Measurements from ENCODE around the gene KTN1.

Gene KTN1

DNA sequence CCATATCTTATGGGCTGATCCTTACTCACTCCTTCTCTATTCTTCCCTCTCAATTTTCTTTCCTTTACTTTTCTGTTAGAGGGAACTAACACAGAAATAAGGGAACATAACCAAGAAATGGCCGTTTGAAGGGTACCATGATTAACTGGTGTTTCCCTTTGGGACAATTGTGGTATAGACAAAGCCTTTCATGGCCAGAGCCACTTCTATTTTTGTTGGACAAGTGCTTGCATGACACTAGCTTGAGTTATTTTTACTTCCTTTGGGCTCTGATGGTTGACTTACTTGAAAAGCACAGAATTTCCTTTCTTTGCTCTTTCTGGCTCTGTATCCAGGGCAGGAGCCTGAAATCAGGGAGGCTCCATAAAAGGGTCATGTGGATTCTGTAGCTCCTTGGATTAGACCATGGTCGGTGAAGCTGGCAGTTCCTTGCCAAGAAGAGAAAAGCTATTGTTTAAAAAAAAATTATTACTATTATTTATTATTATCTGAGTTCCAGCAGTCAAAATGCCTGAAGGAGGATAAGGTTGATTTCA lies 130.6 kb downstream of the KTN1 start:
- Mint-ChIP-seq H3K36me3 (no peaks in the 10 kb centered on the region), H3K9me3 (no peaks in the 10 kb centered on the region), H3K4me3 (no peak overlapping the region), H3K27me3 (no peaks in the 10 kb centered on the region), H3K27ac (no peak overlapping the region), H3K4me1 (no peaks in the 10 kb centered on the region)
- CTCF ChIA-PET, result no interaction called here
- no peak for DNase-seq

DNA sequence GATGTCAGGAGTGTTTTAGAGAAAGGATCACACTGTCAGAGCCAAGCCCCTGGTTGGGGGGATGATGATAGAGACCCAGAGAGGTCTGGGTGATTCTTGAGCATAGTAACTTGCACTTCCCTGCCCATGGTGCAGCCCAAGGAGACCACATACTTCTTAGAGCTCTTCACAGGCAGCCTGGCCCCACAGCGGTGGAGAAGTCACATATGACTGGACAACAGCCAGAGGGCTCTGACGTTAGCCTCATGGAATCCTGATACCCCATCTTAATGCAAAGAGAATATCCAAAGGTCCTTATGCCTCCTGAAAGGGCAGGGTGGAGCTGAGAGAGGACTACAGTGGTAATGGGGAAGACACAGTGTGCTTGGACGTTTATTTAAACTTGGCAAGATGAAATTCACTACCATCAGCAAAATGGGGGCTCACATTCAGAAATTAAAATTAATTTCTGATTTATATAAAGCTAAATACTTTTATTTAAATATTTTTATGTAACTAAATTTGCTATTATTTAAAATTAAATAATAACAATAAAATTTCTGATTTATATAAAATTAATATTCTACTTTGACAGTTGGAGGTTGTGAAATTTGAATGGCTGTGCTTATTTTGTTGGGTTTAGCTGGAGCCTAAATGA lies 131.3 kb downstream of the KTN1 start:
- no peak overlapping the region for H3K27ac Mint-ChIP-seq
- CTCF ChIA-PET, result no interaction called here

DNA sequence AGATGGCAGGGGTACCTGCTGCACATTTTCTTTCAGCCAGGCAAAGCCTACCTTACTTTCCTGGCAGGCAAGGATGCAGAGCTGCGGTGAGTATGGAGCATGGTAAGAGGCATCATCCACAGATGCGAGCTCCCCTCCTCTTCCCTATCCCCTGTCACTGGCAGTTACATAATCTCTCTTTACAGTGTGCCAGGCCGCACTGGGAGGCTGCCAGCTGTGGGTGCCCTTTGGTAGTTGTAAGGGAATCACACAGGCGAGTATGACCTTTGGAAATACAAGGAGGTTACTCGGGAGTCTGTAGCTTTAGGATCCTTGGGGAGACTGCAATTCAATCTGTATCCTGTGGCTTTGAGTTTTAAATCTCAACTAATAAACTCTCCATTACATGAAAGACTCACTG lies 132.5 kb downstream of the KTN1 start:
- H3K4me1 Mint-ChIP-seq, result no peaks in the 10 kb centered on the region
- no peak overlapping the region for H3K4me3 Mint-ChIP-seq
- H3K36me3 Mint-ChIP-seq, result no peaks in the 10 kb centered on the region
- peaks cover 6% of the 10 kb centered on the region for H3K27me3 Mint-ChIP-seq
- no peak overlapping the region for H3K27ac Mint-ChIP-seq
- no peak for DNase-seq
- CTCF ChIA-PET, result interaction anchor here (1.4 to 2.0 kb wide), 2 partner anchors 10 to 19 kb away, joined by 3 to 6 read pairs; no protein-coding TSS in a partner anchor
- H3K9me3 Mint-ChIP-seq, result no peaks in the 10 kb centered on the region

More for the DNA sequence above, 131.3 kb downstream of the KTN1 start:
- no peaks in the 10 kb centered on the region for H3K36me3 Mint-ChIP-seq
- DNase-seq, result no peak
- no peaks in the 10 kb centered on the region for H3K27me3 Mint-ChIP-seq
- H3K4me3 Mint-ChIP-seq, result no peak overlapping the region
- H3K9me3 Mint-ChIP-seq, result no peaks in the 10 kb centered on the region
- H3K4me1 Mint-ChIP-seq, result no peaks in the 10 kb centered on the region

DNA sequence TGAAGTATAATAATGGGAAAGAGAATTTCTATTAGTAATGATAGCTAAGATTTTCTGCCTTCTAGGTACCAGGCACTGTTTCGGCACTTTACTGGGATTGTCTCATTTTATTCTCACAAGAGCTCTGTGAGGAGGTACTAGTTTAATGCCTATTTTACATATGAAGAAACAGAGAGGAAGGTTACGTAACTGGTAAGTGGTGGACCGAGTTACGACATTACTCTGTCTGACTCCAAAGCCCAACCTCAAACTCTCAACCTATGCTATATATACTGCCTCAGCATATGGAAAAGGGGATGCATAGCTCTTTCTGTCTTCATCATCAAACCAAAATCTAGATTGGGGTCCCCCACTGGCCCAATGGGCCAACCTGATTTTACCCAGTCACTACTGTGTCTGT lies 133.5 kb downstream of the KTN1 start:
- CTCF ChIA-PET, result interaction anchor here (0.9 to 2.0 kb wide), 3 partner anchors 11 to 760 kb away, joined by 3 to 6 read pairs (median 3); no protein-coding TSS in a partner anchor
- H3K27ac Mint-ChIP-seq, result no peak overlapping the region
- no peak for DNase-seq
- H3K4me1 Mint-ChIP-seq, result no peaks in the 10 kb centered on the region
- no peaks in the 10 kb centered on the region for H3K9me3 Mint-ChIP-seq
- no peaks in the 10 kb centered on the region for H3K36me3 Mint-ChIP-seq
- H3K4me3 Mint-ChIP-seq, result no peak overlapping the region
- H3K27me3 Mint-ChIP-seq, result peaks cover 6% of the 10 kb centered on the region

DNA sequence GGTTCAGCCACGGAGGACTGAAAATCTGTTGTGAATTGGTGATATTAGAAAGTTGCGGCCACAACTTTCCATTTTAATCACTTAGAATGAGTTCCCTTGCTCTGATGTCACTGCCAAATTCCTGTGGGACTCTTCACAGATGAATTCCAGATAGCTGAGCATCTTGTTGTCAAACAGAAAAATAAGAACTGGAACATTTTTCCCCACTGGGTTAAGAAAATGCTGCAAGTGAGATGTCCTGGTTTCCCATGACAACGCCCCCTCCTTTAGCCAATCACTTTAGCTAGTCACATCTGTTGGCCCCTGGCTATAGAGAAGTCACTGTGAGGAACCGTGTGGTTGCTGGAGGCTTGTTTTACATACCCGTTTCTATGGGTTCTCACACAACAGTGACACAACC lies 135.9 kb downstream of the KTN1 start:
- Mint-ChIP-seq H3K9me3 (no peaks in the 10 kb centered on the region), H3K4me3 (no peak overlapping the region), H3K27ac (no peak overlapping the region), H3K4me1 (no peaks in the 10 kb centered on the region), H3K36me3 (no peaks in the 10 kb centered on the region), H3K27me3 (peaks cover 6% of the 10 kb centered on the region)
- CTCF ChIA-PET, result interaction anchor here (0.9 kb wide), 1 partner anchor 10 kb away, joined by 3 read pairs; no protein-coding TSS in a partner anchor
- no peak for DNase-seq

DNA sequence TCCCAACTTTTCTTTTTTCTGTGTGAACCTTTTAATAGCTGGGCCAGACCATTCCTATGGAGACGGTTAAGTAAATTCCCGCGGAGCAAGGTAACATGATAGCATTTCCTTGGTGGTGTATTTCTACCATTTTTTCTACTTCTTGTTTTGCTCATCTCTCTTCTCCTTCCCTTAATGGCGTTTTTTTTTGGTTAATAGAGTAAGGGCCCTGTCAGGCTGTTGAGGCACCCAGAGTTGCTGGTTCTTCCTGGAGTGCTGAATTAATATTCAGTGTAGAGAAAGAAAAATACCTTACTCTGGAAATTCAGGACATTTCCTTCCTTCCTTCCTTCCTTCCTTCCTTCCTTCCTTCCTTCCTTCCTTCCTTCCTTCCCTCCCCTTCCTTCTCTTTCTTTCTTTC lies 137.6 kb downstream of the KTN1 start:
- CTCF ChIA-PET, result no interaction called here
- Mint-ChIP-seq H3K9me3 (no peaks in the 10 kb centered on the region), H3K4me3 (no peak overlapping the region), H3K36me3 (no peaks in the 10 kb centered on the region), H3K27ac (no peak overlapping the region), H3K4me1 (no peaks in the 10 kb centered on the region), H3K27me3 (peaks cover 6% of the 10 kb centered on the region)
- DNase-seq, result no peak

DNA sequence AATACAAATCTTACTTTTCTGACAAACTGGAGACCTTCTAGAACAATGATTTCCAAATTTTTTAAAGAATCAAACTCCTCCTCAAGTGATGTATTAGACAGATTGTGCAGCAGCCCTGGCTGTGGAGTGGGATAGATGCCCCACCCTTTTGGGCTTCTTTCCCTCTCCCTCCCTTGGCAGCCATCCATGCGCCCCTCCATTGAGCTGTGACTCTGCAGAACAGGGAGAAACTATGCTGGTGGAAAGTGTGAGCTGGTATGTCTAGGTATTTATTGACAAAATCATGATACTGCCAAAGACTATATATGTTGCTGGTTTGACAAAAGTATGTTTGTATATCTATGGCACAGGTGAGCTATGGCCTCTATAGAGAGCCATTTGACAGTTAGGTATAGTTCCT lies 138.5 kb downstream of the KTN1 start:
- no peak overlapping the region for H3K4me3 Mint-ChIP-seq
- H3K9me3 Mint-ChIP-seq, result no peaks in the 10 kb centered on the region
- no peak overlapping the region for H3K27ac Mint-ChIP-seq
- DNase-seq, result no peak
- H3K4me1 Mint-ChIP-seq, result no peaks in the 10 kb centered on the region
- CTCF ChIA-PET, result no interaction called here
- peaks cover 6% of the 10 kb centered on the region for H3K27me3 Mint-ChIP-seq
- H3K36me3 Mint-ChIP-seq, result no peaks in the 10 kb centered on the region

DNA sequence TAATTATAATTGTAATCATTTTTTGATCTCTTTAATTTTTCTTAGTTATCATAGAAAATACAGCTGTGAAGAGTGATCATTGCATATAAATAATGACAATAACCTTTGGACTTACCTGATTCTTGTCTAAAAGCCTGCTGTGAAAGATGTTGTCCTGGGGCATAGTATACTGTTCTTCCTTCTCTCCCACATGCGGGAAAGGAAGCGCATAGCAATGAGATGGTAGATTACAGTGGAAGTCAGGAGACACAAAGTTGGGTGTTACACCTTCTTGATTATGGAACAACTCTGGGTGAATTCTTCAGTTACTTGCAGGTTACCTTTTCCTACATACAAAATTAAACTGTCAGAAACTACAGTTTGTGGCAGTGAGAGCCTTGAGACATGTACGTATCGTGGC lies 140.8 kb downstream of the KTN1 start:
- CTCF ChIA-PET, result interaction anchor here (1.5 kb wide), 1 partner anchor 11 kb away, joined by 3 read pairs; no protein-coding TSS in a partner anchor
- DNase-seq, result no peak
- no peaks in the 10 kb centered on the region for H3K4me1 Mint-ChIP-seq
- no peak overlapping the region for H3K27ac Mint-ChIP-seq
- H3K9me3 Mint-ChIP-seq, result no peaks in the 10 kb centered on the region
- H3K4me3 Mint-ChIP-seq, result no peak overlapping the region
- H3K36me3 Mint-ChIP-seq, result no peaks in the 10 kb centered on the region
- H3K27me3 Mint-ChIP-seq, result peaks cover 10% of the 10 kb centered on the region

DNA sequence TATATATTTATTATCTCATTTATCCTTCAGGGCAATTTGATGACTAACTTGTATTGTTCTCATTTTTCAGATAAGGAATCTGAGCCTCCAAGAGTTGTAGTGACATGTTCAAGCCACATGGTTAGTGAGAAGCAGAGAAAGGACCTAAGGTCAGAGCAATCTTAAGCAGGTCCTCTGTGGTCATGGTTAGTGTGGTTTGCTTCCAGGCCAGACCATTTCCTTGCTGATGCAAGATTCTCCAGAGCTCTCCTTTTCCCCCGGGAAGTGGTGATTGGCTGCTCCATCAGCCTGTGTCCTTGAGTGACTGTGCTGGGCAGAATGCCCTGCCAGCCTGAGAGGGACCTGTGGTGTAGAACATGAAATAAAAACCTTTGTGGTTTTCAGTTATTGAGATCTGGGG lies 141.3 kb downstream of the KTN1 start:
- CTCF ChIA-PET, result interaction anchor here (1.5 kb wide), 1 partner anchor 10 kb away, joined by 3 read pairs; no protein-coding TSS in a partner anchor
- H3K4me3 Mint-ChIP-seq, result no peak overlapping the region
- H3K9me3 Mint-ChIP-seq, result no peaks in the 10 kb centered on the region
- peaks cover 10% of the 10 kb centered on the region for H3K27me3 Mint-ChIP-seq
- no peaks in the 10 kb centered on the region for H3K36me3 Mint-ChIP-seq
- H3K27ac Mint-ChIP-seq, result no peak overlapping the region
- DNase-seq, result no peak
- H3K4me1 Mint-ChIP-seq, result no peaks in the 10 kb centered on the region

DNA sequence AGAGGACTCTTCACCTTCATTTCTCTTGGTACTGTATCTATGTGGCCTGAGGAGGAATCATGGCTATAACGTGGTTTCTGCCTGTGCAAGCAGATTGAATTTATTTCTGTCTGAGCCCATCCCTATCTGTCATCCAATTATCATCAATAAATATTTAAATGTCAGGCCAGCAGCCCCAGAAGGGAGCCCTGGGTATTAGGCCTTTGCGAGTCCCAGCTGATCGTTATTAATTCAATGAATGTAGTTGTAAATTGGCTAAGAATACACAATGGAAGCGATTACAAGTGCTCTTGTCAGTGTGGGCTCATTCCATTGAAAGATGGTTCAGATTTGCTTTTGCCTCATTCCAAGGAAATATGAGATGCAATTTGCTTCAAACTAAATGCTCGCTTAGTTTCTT lies 142.0 kb downstream of the KTN1 start:
- Mint-ChIP-seq H3K9me3 (no peaks in the 10 kb centered on the region), H3K4me3 (no peak overlapping the region), H3K27ac (no peak overlapping the region), H3K36me3 (no peaks in the 10 kb centered on the region), H3K4me1 (no peaks in the 10 kb centered on the region), H3K27me3 (peaks cover 4% of the 10 kb centered on the region)
- DNase-seq, result no peak
- CTCF ChIA-PET, result interaction anchor here (1.5 to 1.6 kb wide), 2 partner anchors 10 to 753 kb away, joined by 3 to 5 read pairs; no protein-coding TSS in a partner anchor

DNA sequence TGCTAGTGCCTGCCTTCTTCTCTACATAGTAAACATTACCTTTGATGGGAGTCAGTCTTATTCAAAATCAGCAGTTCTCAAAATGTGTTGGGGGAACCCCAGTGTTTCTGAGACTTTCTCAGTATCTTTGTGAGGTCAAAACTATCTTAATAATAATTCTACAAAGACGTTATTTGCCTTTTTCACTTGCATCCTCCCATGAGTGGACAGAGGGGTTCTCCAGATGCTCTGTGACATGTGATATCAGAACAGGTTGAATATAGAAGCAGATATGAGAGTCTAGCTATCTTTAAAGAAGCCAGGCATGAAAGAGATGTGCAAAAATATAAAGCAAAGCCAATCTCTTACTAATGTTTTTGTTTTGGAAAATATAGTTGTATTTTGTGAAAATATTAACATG lies 144.7 kb downstream of the KTN1 start:
- Mint-ChIP-seq H3K9me3 (no peaks in the 10 kb centered on the region), H3K27ac (no peak overlapping the region), H3K36me3 (no peaks in the 10 kb centered on the region), H3K4me3 (no peak overlapping the region), H3K27me3 (peaks cover 8% of the 10 kb centered on the region), H3K4me1 (no peaks in the 10 kb centered on the region)
- CTCF ChIA-PET, result interaction anchor here (1.8 kb wide), 1 partner anchor 8 kb away, joined by 4 read pairs; no protein-coding TSS in a partner anchor
- no peak for DNase-seq

DNA sequence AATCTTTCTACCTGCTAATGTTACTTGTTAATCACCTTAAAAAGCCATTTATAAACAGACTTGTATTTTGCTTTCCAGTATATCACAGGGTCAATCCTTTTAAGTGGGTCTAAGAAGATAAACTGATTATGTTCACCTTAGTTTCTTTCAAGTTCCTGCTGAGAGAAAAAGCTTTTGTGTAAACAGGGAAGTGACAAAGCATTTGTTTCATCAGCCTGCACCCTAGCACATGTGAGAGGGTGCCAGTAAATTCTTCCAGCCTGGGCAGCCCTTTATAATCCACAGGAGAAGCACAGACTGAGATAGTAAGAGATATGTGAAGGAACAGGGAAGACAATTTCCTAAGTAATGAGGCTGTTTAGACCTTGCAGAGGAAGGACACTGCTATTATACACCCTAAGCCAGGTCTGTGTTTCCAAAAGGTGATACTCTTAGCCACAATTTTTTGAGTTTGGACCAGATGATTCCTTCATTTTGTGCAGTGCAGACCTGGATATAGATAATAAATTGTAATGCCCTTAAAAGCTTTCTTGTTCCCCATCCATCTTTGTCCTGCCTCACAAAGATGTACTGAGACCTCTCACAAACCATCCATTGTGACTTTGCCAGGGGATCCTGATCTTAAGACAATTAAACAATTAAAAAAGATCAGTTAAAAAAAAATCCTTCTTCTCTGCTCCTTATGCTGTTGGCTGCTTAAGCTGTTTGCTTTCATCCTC lies 150.7 kb downstream of the KTN1 start:
- Mint-ChIP-seq H3K9me3 (peaks cover 2% of the 10 kb centered on the region), H3K27ac (peak overlapping the region; percentile 64), H3K4me3 (no peak overlapping the region), H3K4me1 (peaks cover 14% of the 10 kb centered on the region), H3K27me3 (peaks cover 4% of the 10 kb centered on the region), H3K36me3 (no peaks in the 10 kb centered on the region)
- no peak for DNase-seq
- CTCF ChIA-PET, result interaction anchor here (0.6 to 4.5 kb wide), 7 partner anchors 18 to 743 kb away, joined by 3 to 43 read pairs (median 6); no protein-coding TSS in a partner anchor

DNA sequence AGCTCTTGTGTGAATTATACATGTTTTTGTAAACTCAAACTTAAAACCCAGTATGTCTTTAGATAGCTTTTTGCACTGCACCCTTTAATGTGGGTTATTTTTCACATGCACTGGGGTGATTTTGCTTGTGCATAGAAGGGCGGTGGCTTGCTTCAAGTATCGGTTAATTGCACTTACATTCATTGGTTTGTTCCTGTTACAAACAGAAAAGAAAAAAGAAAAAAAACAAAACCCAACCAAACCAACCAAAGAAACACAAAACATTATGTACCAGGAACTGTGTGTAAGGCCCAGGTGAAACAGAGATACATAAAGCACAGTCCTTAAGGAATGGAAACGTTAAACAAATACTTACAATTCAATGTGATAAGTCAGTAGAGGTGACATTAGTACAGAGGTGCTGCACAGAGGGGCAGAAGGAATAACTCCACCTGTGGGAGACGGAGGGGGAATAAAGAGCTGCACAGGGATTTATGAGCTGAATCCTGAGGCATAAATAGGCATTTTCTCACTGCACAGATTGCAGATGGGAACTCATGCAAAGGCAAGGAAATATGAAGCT lies 151.4 kb downstream of the KTN1 start:
- peaks cover 4% of the 10 kb centered on the region for H3K27me3 Mint-ChIP-seq
- peak overlapping the region; percentile 64 for H3K27ac Mint-ChIP-seq
- DNase-seq, result no peak
- peaks cover 7% of the 10 kb centered on the region for H3K9me3 Mint-ChIP-seq
- CTCF ChIA-PET, result interaction anchor here (0.6 to 4.5 kb wide), 14 partner anchors 10 to 748 kb away, joined by 3 to 43 read pairs (median 4); partner anchors contain the start of gene PELI2
- H3K36me3 Mint-ChIP-seq, result no peaks in the 10 kb centered on the region
- no peak overlapping the region for H3K4me3 Mint-ChIP-seq
- H3K4me1 Mint-ChIP-seq, result peaks cover 17% of the 10 kb centered on the region

DNA sequence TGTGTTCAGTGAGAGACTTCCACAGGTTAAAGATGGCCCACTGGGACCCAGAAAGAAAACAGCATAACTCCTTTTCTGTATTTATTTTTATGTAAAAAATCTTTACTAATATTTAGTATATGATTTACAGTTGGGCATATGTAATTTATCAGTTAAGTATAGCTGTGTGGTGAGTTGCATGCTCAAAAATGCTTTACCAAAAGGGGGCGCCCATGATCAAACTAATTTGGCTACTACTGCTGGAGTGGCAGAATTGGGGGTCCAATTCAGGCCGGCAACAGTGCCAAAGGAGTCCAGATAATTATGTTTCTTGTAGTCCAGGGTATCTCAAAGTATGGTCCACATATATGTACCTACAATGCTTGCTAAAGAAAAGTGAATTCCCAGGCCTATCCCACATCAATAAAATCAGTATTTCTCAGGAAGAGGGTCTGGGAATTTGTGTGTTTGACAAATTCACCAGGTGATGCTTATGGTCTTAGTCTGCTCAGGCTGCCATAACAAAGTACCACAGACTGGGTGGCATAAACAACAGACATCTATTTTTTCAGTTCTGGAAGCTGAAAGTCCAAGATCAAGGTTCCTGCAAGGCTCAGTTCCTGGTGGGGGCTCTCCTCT lies 152.0 kb downstream of the KTN1 start:
- no peaks in the 10 kb centered on the region for H3K36me3 Mint-ChIP-seq
- no peak overlapping the region for H3K27ac Mint-ChIP-seq
- peaks cover 4% of the 10 kb centered on the region for H3K27me3 Mint-ChIP-seq
- CTCF ChIA-PET, result interaction anchor here (0.6 to 4.5 kb wide), 14 partner anchors 10 to 747 kb away, joined by 3 to 43 read pairs (median 4); partner anchors contain the start of gene PELI2
- peak; percentile 70 for DNase-seq
- peaks cover 17% of the 10 kb centered on the region for H3K4me1 Mint-ChIP-seq
- H3K9me3 Mint-ChIP-seq, result peaks cover 10% of the 10 kb centered on the region
- no peak overlapping the region for H3K4me3 Mint-ChIP-seq
